ENCODE results near the gene PLEKHD1. TPM values are rescaled to one million over a fixed set of nuclear protein-coding genes. Genes with fewer than 3 reads are reported as not detected.

The PLEKHD1 gene
- total RNA-seq, 1 experiment from 2014 or later, result 1.0 TPM

DNA sequence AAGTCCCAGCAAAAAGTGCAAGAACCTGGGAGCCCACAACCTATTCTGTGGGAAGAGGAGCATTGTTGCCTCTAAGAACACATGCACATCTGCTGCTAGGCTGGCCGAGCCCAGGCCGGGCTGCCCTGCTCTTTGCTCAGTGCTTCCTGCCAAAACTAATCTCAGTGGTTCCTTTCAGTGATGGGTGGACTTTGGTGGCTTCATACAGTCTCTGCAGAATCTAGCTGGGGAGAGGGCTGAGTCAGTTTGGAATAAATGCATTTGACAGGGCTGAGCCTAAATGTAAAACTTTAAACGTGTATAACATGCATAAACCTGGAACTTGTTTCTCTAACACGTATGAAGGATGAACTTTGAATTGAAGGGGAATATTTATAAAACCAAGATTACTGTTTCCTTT lies 45.6 kb downstream of the PLEKHD1 start (continued):
- TF ChIP-seq, protein P1, sequence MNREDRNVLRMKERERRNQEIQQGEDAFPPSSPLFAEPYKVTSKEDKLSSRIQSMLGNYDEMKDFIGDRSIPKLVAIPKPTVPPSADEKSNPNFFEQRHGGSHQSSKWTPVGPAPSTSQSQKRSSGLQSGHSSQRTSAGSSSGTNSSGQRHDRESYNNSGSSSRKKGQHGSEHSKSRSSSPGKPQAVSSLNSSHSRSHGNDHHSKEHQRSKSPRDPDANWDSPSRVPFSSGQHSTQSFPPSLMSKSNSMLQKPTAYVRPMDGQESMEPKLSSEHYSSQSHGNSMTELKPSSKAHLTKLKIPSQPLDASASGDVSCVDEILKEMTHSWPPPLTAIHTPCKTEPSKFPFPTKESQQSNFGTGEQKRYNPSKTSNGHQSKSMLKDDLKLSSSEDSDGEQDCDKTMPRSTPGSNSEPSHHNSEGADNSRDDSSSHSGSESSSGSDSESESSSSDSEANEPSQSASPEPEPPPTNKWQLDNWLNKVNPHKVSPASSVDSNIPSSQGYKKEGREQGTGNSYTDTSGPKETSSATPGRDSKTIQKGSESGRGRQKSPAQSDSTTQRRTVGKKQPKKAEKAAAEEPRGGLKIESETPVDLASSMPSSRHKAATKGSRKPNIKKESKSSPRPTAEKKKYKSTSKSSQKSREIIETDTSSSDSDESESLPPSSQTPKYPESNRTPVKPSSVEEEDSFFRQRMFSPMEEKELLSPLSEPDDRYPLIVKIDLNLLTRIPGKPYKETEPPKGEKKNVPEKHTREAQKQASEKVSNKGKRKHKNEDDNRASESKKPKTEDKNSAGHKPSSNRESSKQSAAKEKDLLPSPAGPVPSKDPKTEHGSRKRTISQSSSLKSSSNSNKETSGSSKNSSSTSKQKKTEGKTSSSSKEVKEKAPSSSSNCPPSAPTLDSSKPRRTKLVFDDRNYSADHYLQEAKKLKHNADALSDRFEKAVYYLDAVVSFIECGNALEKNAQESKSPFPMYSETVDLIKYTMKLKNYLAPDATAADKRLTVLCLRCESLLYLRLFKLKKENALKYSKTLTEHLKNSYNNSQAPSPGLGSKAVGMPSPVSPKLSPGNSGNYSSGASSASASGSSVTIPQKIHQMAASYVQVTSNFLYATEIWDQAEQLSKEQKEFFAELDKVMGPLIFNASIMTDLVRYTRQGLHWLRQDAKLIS (CRISPR knock-in tag; IDR thresholded peaks at IDR 0.05; ENCODE audit: borderline replicate concordance), result no peak
- TF ChIP-seq ZBTB21 (CRISPR knock-in tag; IDR thresholded peaks at IDR 0.05; ENCODE audit: borderline replicate concordance) (no peak), CREM (CRISPR knock-in tag; IDR thresholded peaks at IDR 0.05) (no peak), EMX1 (CRISPR knock-in tag; IDR thresholded peaks at IDR 0.05) (no peak), HMGXB4 (CRISPR knock-in tag; IDR thresholded peaks at IDR 0.05) (no peak), ESRRA (CRISPR knock-in tag; IDR thresholded peaks at IDR 0.05; ENCODE audit: borderline replicate concordance) (no peak)
- TF ChIP-seq, protein P2, sequence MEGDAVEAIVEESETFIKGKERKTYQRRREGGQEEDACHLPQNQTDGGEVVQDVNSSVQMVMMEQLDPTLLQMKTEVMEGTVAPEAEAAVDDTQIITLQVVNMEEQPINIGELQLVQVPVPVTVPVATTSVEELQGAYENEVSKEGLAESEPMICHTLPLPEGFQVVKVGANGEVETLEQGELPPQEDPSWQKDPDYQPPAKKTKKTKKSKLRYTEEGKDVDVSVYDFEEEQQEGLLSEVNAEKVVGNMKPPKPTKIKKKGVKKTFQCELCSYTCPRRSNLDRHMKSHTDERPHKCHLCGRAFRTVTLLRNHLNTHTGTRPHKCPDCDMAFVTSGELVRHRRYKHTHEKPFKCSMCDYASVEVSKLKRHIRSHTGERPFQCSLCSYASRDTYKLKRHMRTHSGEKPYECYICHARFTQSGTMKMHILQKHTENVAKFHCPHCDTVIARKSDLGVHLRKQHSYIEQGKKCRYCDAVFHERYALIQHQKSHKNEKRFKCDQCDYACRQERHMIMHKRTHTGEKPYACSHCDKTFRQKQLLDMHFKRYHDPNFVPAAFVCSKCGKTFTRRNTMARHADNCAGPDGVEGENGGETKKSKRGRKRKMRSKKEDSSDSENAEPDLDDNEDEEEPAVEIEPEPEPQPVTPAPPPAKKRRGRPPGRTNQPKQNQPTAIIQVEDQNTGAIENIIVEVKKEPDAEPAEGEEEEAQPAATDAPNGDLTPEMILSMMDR (IDR thresholded peaks at IDR 0.05), result no peak
- TF ChIP-seq, protein P3, sequence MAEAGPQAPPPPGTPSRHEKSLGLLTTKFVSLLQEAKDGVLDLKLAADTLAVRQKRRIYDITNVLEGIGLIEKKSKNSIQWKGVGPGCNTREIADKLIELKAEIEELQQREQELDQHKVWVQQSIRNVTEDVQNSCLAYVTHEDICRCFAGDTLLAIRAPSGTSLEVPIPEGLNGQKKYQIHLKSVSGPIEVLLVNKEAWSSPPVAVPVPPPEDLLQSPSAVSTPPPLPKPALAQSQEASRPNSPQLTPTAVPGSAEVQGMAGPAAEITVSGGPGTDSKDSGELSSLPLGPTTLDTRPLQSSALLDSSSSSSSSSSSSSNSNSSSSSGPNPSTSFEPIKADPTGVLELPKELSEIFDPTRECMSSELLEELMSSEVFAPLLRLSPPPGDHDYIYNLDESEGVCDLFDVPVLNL (CRISPR knock-in tag; IDR thresholded peaks at IDR 0.05; ENCODE audit: borderline replicate concordance, low read depth), result no peak

- TF ChIP-seq KAT7 (CRISPR knock-in tag; IDR thresholded peaks at IDR 0.05; ENCODE audit: borderline replicate concordance) (no peak), HMGA2 (CRISPR knock-in tag; IDR thresholded peaks at IDR 0.05) (no peak), ATF1 (CRISPR knock-in tag; IDR thresholded peaks at IDR 0.05) (no peak), ZNF671 (CRISPR knock-in tag; IDR thresholded peaks at IDR 0.05) (no peak), NR2C2 (CRISPR knock-in tag; IDR thresholded peaks at IDR 0.05) (no peak), FOXK1 (CRISPR knock-in tag; IDR thresholded peaks at IDR 0.05) (no peak), EMX1 (CRISPR knock-in tag; IDR thresholded peaks at IDR 0.05) (no peak), OVOL2 (CRISPR knock-in tag; IDR thresholded peaks at IDR 0.05; ENCODE audit: borderline replicate concordance) (no peak), SP1 (CRISPR knock-in tag; conservative IDR thresholded peaks at IDR 0.05) (no peak)
- TF ChIP-seq, protein P4, sequence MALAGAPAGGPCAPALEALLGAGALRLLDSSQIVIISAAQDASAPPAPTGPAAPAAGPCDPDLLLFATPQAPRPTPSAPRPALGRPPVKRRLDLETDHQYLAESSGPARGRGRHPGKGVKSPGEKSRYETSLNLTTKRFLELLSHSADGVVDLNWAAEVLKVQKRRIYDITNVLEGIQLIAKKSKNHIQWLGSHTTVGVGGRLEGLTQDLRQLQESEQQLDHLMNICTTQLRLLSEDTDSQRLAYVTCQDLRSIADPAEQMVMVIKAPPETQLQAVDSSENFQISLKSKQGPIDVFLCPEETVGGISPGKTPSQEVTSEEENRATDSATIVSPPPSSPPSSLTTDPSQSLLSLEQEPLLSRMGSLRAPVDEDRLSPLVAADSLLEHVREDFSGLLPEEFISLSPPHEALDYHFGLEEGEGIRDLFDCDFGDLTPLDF (CRISPR knock-in tag; IDR thresholded peaks at IDR 0.05), result no peak
- ATAC-seq (no peak), DNase-seq (ENCODE audit: low spot score) (no peak)
- CTCF ChIA-PET, result interaction anchor here (2.1 kb wide), 1 partner anchor 43 kb away, joined by 8 read pairs; the partner anchor contains the start of gene CCDC177
- Mint-ChIP-seq H3K4me3 (no peak overlapping the region), H3K4me1 (0 out of 2 replicates have a peak, but pooled peaks cover 7% of the 10 kb centered on the region), H3K9me3 (no peaks in the 10 kb centered on the region), H3K27ac (no peak overlapping the region), H3K36me3 (no peaks in the 10 kb centered on the region), H3K27me3 (ENCODE audit: low read depth) (0 out of 2 replicates have a peak, but pooled peaks cover 3% of the 10 kb centered on the region)
- POLR2A ChIA-PET, result no interaction called here
Observed at GRCh38 chr14:69531135-69531534, 46.6 kb downstream of the PLEKHD1 start.
